NCI-H748 (cell line): ENCODE results near the gene VPS18.
"Not testable (repeated sequence)": the region's sequence is repeated elsewhere in the genome, so short reads cannot be mapped to it uniquely, and the experiment has no call there.

Experiments used
- DNase-seq: peaks from one replicate; lab custom pipeline; 2025; ENCODE audit not compliant: unreplicated experiment; lab: John Stamatoyannopoulos, UW

Gene VPS18

DNA sequence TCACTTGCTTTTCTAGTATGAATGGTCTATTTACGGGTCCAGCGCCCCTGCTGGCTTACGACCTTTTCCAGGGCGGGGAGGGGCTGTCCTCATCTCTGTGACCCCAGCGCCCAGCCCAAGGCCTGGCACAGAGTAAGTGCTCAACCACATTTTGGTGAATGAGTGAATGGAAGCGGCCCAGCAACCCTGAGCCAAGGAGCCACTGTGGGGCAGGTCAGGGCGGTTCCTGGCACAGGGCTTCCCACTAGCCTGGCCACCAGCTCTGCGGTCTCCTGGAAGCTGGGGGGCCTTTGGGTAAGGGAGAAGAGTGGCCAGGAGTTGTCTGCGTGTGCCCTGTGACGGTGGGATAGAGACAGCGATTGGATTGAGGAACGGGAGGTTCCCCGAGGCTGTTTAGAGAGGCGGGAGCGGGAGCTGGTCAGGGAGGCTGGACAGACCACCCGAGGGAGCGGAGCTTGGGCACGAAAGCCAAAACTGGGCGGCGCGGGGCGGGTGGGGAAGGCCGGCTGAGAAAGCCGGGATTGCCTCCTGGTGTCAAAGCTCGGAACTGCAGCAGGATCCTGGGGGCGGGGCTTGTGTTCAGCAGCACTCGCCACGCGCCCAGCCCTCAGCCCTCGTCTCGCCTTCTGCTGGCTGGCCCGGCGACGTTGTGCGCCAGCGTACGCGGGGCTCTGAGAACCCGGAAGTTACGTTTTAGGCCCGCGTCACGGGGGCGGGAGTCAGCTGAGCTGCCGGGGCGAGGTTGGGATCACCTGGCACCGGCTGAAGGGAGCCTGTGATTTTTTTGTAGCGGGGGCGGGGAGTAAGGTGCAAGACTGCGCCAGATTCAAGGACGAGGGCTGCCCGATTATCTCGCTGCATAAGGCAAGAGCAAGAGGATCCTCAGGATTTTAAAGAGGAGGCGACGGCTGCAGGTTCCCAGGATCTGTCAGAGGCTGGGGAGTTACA, at the start of gene VPS18:
Gene VPS18, plus strand, starts transcription at position 718 of the 948 bp plus-strand sequence. CDS start 319 bp downstream, outside the sequence.
- peak; percentile 95 for DNase-seq

DNA sequence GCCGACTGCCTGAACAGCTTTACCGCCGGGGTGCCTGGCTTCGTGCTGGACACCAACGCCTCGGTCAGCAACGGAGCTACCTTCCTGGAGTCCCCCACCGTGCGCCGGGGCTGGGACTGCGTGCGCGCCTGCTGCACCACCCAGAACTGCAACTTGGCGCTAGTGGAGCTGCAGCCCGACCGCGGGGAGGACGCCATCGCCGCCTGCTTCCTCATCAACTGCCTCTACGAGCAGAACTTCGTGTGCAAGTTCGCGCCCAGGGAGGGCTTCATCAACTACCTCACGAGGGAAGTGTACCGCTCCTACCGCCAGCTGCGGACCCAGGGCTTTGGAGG, 49.6 kb upstream of the VPS18 start:
- peak; percentile 55 for DNase-seq

DNA sequence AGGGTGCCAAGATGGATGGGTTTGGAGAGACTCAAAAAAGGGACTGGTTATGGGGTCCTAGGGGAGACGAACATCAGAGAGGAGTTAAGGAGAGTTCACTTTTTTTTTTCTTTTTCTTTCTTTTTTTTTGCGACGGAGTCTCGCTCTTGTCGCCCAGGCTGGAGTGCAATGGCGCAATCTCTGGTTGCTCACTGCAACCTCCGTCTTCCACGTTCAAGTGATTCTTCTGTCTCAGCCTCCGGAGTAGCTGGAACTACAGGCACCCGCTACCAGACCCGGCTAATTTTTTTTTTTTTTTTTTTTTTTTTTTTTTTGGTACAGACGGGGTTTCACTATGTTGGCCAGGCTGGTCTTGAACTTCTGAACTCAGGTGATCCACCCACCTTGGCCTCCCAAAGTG, 49.2 kb upstream of the VPS18 start:
- no peak for DNase-seq

- peak; percentile 44 for DNase-seq
Measured at GRCh38 chr15:40845511-40846284, 48.6 kb upstream of the VPS18 start.

DNA sequence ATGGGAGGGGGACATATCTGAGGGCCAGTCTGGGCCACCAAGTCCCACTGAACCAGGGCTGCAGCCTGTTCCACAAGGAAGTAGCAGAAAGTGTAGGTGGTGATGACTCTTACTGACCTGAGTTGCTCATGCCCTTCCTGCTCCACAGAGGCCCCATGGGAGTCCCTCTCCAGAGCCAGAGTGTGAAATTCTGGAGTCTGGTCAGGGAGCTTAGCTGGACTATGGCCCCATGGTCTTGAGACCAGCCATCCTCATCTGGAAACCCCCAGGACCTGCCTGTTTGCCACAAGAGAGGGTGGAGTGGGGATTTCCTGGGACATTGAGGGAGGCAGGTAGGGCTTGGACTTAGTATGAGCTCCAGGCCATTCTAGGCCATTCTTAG, 47.4 kb upstream of the VPS18 start:
- DNase-seq, result no peak

DNA sequence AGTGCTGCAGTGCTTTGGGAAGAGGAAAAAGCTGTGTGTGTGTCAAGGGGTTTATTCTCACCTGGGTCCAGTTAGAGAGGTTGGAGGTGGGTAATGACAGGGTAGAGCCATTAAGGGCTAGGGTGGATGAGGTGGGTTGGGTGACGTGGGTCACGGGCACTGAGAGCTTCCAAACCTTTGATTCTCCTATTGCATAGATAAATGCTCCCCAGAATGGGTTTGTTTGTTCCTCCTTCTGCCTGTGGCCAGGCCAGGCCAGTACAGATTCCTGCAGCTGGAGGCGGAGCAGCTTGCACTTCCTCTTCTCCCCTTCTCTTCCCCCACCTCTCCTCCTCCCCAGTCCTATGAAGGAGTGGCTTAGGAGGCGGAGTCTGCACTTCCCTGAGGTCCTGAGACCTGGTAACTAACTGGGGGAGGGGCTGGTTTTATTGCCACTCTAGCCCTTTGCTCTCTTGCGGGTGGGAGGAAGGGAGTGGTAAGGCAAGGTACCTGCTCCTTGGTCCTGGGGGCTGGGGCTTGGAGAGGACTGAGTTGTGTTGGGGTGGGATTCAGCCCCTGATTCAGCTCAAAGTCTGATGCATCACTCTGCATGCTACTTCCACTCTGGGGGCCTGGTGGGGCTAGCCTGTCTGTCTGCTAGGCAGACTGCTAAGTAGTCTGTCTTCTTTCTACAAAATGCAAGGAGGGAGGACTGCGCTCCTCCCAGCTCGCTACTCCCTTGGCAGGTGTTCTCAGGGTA, 46.9 kb upstream of the VPS18 start:
- DNase-seq, result peak; percentile 79

- DNase-seq, result no peak
Measured at GRCh38 chr15:40850576-40851112, 43.6 kb upstream of the VPS18 start.

DNA sequence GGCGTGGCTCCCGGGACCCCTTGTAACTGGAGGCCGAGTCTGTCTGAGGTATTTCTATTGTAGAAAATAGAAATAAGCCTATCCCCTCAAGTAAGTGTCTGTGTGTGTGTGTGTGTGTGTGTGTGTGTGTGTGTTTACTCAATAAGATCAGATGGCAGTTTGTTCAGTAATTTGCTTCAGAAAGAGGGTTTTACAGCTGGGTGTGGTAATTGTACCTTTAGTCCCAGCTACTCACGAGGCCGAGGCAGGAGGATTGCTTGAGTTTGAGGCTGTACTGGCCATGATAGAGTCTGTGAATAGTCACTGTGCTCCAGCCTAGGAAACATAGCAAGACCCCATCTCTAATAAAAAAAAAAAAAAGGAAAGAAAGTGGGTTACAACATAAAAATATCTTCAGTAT, 41.7 kb upstream of the VPS18 start:
- DNase-seq, result peak; percentile 67

DNA sequence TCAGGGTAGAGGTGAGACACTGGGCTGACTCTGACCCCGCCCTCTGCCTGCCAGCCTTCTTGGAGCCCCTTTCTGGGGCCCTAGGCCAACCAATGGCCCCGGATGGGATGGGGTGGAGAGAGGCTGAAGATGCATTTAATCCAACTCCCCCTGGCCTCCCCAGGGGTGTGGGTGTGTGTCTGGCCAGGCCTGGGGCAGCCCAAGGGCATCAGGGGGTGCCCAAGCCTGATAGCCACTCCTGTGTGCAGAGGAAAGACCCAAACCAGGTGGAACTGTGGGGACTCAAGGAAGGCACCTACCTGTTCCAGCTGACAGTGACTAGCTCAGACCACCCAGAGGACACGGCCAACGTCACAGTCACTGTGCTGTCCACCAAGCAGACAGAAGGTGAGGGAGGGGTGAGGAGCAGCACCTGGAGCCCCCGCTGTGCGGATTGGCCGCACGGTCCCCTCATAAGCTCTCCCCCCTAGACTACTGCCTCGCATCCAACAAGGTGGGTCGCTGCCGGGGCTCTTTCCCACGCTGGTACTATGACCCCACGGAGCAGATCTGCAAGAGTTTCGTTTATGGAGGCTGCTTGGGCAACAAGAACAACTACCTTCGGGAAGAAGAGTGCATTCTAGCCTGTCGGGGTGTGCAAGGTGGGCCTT, 40.9 kb upstream of the VPS18 start:
- no peak for DNase-seq

DNA sequence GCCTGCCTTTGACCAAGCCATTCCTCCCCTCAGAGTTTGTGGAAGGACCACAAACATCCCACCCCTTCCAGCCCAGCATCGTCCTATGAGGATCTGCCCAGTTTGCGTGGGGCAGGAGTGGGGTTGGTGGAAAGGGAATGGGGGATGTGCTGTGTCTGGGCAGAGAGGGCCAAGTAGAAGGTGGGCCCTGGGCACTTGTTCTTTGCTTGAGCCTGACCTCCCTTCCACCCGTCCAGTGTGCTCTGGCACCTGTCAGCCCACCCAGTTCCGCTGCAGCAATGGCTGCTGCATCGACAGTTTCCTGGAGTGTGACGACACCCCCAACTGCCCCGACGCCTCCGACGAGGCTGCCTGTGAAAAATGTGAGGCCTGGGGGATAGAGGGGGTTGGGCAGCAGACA, 40.1 kb upstream of the VPS18 start:
- DNase-seq, result no peak

GRCh38 chr15:40855706-40856234, 38.5 kb upstream of the VPS18 start:
- no peak for DNase-seq

- no peak for DNase-seq
Measured at GRCh38 chr15:40856746-40857145, 37.5 kb upstream of the VPS18 start.

GRCh38 chr15:40857601-40858341, 36.5 kb upstream of the VPS18 start:
- DNase-seq, result peak; percentile 56

- DNase-seq, result no peak
Measured at GRCh38 chr15:40858706-40859105, 35.5 kb upstream of the VPS18 start.

- peak; percentile 66 for DNase-seq
Measured at GRCh38 chr15:40859206-40859851, 34.9 kb upstream of the VPS18 start.

- DNase-seq, result not testable (repeated sequence)
Measured at GRCh38 chr15:40861147-40861546, 33.1 kb upstream of the VPS18 start.

DNA sequence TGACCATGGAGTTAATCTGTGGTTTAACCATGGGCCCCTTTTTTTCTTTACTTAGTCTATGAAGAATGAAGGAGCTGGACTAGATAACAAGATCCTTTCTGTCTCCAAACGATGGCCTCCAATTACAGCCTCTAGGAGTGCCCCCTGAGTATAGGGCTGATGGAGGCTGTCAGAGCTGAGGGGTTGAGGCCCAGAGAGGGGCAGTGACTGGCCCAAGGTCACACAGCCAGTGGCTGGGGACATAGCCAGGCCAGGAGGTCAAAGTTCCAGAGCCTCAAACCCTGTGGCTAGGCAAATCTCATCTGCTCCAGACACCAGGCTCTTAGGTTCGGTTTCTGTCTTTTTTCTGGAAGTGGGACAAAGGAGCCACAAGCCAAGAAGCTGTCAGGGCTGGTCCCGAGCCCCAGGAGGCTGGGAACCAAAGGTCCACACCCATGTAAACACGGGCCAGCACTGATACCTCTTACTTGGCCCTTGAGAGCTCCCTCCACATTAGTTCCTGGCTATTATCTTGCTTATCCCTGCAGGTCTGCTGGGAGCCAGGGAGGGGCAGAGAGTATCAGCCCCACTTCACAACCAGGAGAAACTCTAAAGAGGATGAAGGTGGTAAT, 30.5 kb upstream of the VPS18 start:
- DNase-seq, result no peak

DNA sequence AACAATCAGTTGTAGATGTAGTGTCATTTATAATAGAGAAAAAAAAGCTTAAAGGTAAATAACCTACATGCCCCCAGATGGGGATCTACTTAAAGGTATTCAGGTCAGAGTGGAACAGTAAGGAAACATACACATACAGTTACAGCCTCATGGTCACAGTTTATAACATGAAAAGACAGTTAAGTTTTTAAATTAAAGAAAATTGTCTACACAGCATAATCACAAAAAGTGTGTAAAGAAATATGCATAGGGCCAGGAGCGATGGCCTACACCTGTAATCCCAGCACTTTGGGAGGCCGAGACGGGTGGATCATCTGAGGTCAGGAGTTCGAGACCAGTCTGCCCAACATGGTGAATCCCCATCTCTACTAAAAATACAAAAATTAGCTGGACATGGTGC, 27.1 kb upstream of the VPS18 start:
- DNase-seq, result no peak

GRCh38 chr15:40869686-40870085, 24.6 kb upstream of the VPS18 start:
- DNase-seq, result no peak
